ENCODE measurements around the gene KCNK2.

- TF ChIP-seq FOXP1 (CRISPR knock-in tag; IDR thresholded peaks at IDR 0.05; ENCODE audit: borderline replicate concordance) (no peak), ZNF121 (CRISPR knock-in tag; IDR thresholded peaks at IDR 0.05) (no peak), MLX (CRISPR knock-in tag; IDR thresholded peaks at IDR 0.05) (no peak), AR (CRISPR knock-in tag; IDR thresholded peaks at IDR 0.05) (no peak)
Observed at GRCh38 chr1:215243345-215244054, 161.0 kb downstream of the KCNK2 start.
